GM12878 (cell line): Measurements from ENCODE around the gene CHRNA3. TPM values are rescaled to one million over a fixed set of nuclear protein-coding genes. Genes with fewer than 3 reads are reported as not detected.

Source experiments
- ATAC-seq: fragments of 200-7000 bp; cut with Tn5 transposase; 3 replicates; pipeline ENCODE4 v1.9.1; 2020; ENCODE audit warnings: mild to moderate bottlenecking, moderate library complexity
- BruUV-seq: library from RNA; stranded (reverse); fragments of 400-500 nt; replicated peaks from 2 replicates; lab custom pipeline; 2021; lab: Mats Ljungman, UMichigan
- CTCF ChIA-PET: fragments of 300-600 bp; sonication (Branson Sonifier 250); formaldehyde crosslinking; extraction: SDS; loops from one replicate; lab custom pipeline; 2021; ENCODE audit warnings: inconsistent platforms; lab: Yijun Ruan, JAX
- POLR2A ChIA-PET: fragments of 350-600 bp; formaldehyde crosslinking; extraction: SDS; loops from one replicate; lab custom pipeline; 2021; ENCODE audit warnings: inconsistent platforms; lab: Charles Lee
- RAD21 ChIA-PET: fragments of 300-600 bp; sonication (Branson Sonifier 250); formaldehyde crosslinking; loops from one replicate; lab custom pipeline; 2023; ENCODE audit warnings: antibody characterized with exemption; ENCODE audit not compliant: unreplicated experiment; lab: Charles Lee
- SMC1A ChIA-PET: fragments of 300-600 bp; sonication (Branson Sonifier 250); formaldehyde crosslinking; loops from one replicate; lab custom pipeline; 2023; ENCODE audit not compliant: unreplicated experiment, uncharacterized antibody; lab: Charles Lee
- DNase-seq: peaks from one replicate; pipeline ENCODE4 v3.0.0-alpha.2; 2011; ENCODE audit warnings: low read depth, low spot score
- FAIRE-seq: peaks from 3 replicates; lab custom pipeline; 2011; peaks lifted over from hg19 to GRCh38; lab: Jason Lieb, UNC
- H2AFZ ChIP-seq: 2 replicates; pipeline ENCODE4 v1.6.0; 2011; ENCODE audit warnings: low read depth, low read length, control low read depth; ENCODE audit not compliant: control insufficient read depth
- H3K27ac ChIP-seq: 2 replicates; pipeline ENCODE4 v1.5.1; 2011; ENCODE audit warnings: control low read depth; ENCODE audit not compliant: control insufficient read depth, insufficient read depth
- H3K27me3 ChIP-seq, 2 experiments: replicated peaks in 1 of 2; 2 replicates each; pipeline versions ENCODE4 v1.6.0 to v1.6.1; 2011; ENCODE audit warnings: low read length in 1 of 2; ENCODE audit not compliant: control insufficient read depth in 2 of 2, insufficient read depth in 2 of 2
- H3K36me3 ChIP-seq, 2 experiments: 2 replicates each; pipeline ENCODE4 v1.5.1; 2011; ENCODE audit warnings: low read length in 1 of 2; ENCODE audit not compliant: control insufficient read depth in 2 of 2, insufficient read depth in 2 of 2
- H3K4me1 ChIP-seq: 2 replicates; pipeline ENCODE4 v1.6.1; 2011; ENCODE audit warnings: mild to moderate bottlenecking, low read length, moderate library complexity, mixed read lengths; ENCODE audit not compliant: control insufficient read depth, insufficient read depth
- H3K4me2 ChIP-seq: 2 replicates; pipeline ENCODE4 v1.6.0; 2011; ENCODE audit warnings: control low read depth; ENCODE audit not compliant: control insufficient read depth, insufficient read depth
- H3K4me3 ChIP-seq: fragments of 200-600 bp; sonication (generic); 2 replicates; pipeline ENCODE4 v1.5.1; 2016
- H3K79me2 ChIP-seq: 2 replicates; pipeline ENCODE4 v1.6.0; 2011; ENCODE audit warnings: low read length; ENCODE audit not compliant: control insufficient read depth, insufficient read depth
- H3K9ac ChIP-seq: 2 replicates; pipeline ENCODE4 v1.8.0; 2011; ENCODE audit warnings: low read length, control low read depth, mixed read lengths; ENCODE audit not compliant: control insufficient read depth, insufficient read depth
- H3K9me3 ChIP-seq: replicated peaks from 3 replicates; pipeline ENCODE4 v1.5.1; 2011; ENCODE audit warnings: mild to moderate bottlenecking, low read length; ENCODE audit not compliant: control insufficient read depth, insufficient read depth
- H4K20me1 ChIP-seq: 2 replicates; pipeline ENCODE4 v1.6.0; 2011; ENCODE audit not compliant: control insufficient read depth, insufficient read depth
- GATAD2B ChIP-seq: fragments of 450-650 bp; conservative IDR thresholded peaks from 2 replicates; pipeline ENCODE4 v1.6.1; 2017; ENCODE audit warnings: low read depth, mild to moderate bottlenecking, moderate library complexity
- MEF2B ChIP-seq: fragments of 450-650 bp; IDR thresholded peaks from 2 replicates; pipeline ENCODE4 v1.6.1; 2018; ENCODE audit warnings: mild to moderate bottlenecking, moderate library complexity; ENCODE audit not compliant: partially characterized antibody, poor library complexity, severe bottlenecking
- NFXL1 ChIP-seq: fragments of 450-650 bp; IDR thresholded peaks from 2 replicates; pipeline ENCODE4 v1.6.1; 2017; ENCODE audit warnings: antibody characterized with exemption, mild to moderate bottlenecking, borderline replicate concordance
- NFYB ChIP-seq: IDR thresholded peaks from 2 replicates; pipeline ENCODE4 v1.6.1; 2011; ENCODE audit warnings: low read depth, mild to moderate bottlenecking, low read length, improper control_type of control experiment, moderate library complexity; ENCODE audit not compliant: insufficient read depth
- NR2C1 ChIP-seq: fragments of 450-650 bp; IDR thresholded peaks from 2 replicates; pipeline ENCODE4 v1.6.1; 2017; ENCODE audit warnings: antibody characterized with exemption, mild to moderate bottlenecking, moderate library complexity
- POLR2A ChIP-seq: IDR thresholded peaks from 2 replicates; pipeline ENCODE4 v1.6.1; 2011; ENCODE audit warnings: low read depth, mild to moderate bottlenecking, low read length
- POLR2AphosphoS5 ChIP-seq: IDR thresholded peaks from 2 replicates; pipeline ENCODE4 v1.6.1; 2011; ENCODE audit warnings: mild to moderate bottlenecking, low read length, inconsistent platforms
- RCOR1 ChIP-seq: conservative IDR thresholded peaks from 2 replicates; pipeline ENCODE4 v1.6.1; 2012; ENCODE audit warnings: low read depth, low read length, improper control_type of control experiment
- RUNX3 ChIP-seq: IDR thresholded peaks from 2 replicates; pipeline ENCODE4 v1.6.1; 2012; ENCODE audit warnings: low read length, inconsistent platforms
- SMC3 ChIP-seq: IDR thresholded peaks from 2 replicates; pipeline ENCODE4 v1.6.1; 2011; ENCODE audit warnings: low read length, improper control_type of control experiment, borderline replicate concordance
- SUPT20H ChIP-seq: IDR thresholded peaks from 2 replicates; pipeline ENCODE4 v1.6.1; 2011; ENCODE audit warnings: low read depth, mild to moderate bottlenecking, low read length, moderate library complexity, borderline replicate concordance; ENCODE audit not compliant: control insufficient read depth
- TAF1 ChIP-seq: IDR thresholded peaks from 2 replicates; pipeline ENCODE4 v1.6.1; 2011; ENCODE audit warnings: mild to moderate bottlenecking, low read depth, low read length, borderline replicate concordance
- WRNIP1 ChIP-seq: IDR thresholded peaks from 2 replicates; pipeline ENCODE4 v1.6.1; 2011; ENCODE audit warnings: low read depth, low read length, improper control_type of control experiment, borderline replicate concordance
- ZSCAN29 ChIP-seq: fragments of 450-650 bp; IDR thresholded peaks from 2 replicates; pipeline ENCODE4 v1.6.1; 2017; ENCODE audit warnings: mild to moderate bottlenecking, moderate library complexity
- WGBS: methylation state at CpG from one replicate; pipeline ENCODE4 v1.1.6; 2016; ENCODE audit warnings: low lambda C conversion rate; ENCODE audit not compliant: insufficient replicate concordance, insufficient coverage; ENCODE audit errors: missing lambda C conversion rate; 5-methylcytosine and 5-hydroxymethylcytosine counted together
- in situ Hi-C: fragments of 300-500 bp; cut with MboI; formaldehyde crosslinking; loops from 9 replicates; pipeline ENCODE4 v1.14.3; 2018; ENCODE audit warnings: mixed read lengths
- intact Hi-C: fragments of 100-400 bp; cut with micrococcal nuclease; formaldehyde crosslinking; loops from one replicate; pipeline ENCODE4 v1.14.2; 2022; ENCODE audit not compliant: unreplicated experiment
- polyA plus RNA-seq, 11 experiments: library from polyadenylated mRNA; depleted of rRNA in 4 of 11; unstranded in 6 of 11; stranded (reverse) in 5 of 11; fragments of >200 nt; fragmentation: Nextera tagmentation in 4 of 11; fragmentation: Illumina TruSeq in 1 of 11; extraction: Ambion mirVana in 4 of 11; extraction: Trizol in 1 of 11; gene quantifications; 1 replicate in 1 of 11; 2 replicates in 10 of 11; pipeline versions ENCODE4 v1.2.1 to v1.2.3, GENCODE V29; 2011 to 2016; ENCODE audit warnings: inconsistent platforms in 2 of 11, missing spikeins in 2 of 11, low read depth in 1 of 11
- total RNA-seq, 4 experiments: library from RNA; depleted of rRNA in 3 of 4; stranded (reverse); fragments of >200 nt in 3 of 4; fragmentation: Illumina TruSeq in 1 of 4; extraction: Trizol in 1 of 4; gene quantifications; 2 replicates each; pipeline versions ENCODE4 v1.2.1 to v1.2.3, GENCODE V29; 2013 to 2021
- TF ChIP-seq, protein P1 (sequence below), 3 experiments: IDR thresholded peaks in 2 of 3; conservative IDR thresholded peaks in 1 of 3; 2 replicates each; pipeline ENCODE4 v1.5.1; 2011; ENCODE audit warnings: low read depth in 3 of 3, low read length in 3 of 3, mild to moderate bottlenecking in 3 of 3, control low read depth in 2 of 3, moderate library complexity in 2 of 3, inconsistent platforms in 1 of 3, mixed read lengths in 1 of 3; ENCODE audit not compliant: control insufficient read depth in 2 of 3, insufficient read depth in 1 of 3; ENCODE audit errors: extremely low read depth in 1 of 3

Gene CHRNA3
- total and polyA plus RNA-seq, 10 of the 15 experiments (the other 5 are each of a cell fraction or from before 2014, with no cell fraction given) = 0.06 to 0.19 (median 0.09) TPM; not detected in 7

- WGBS = 0% methylated on average over 3 of the region's 3 CpGs
- SMC1A ChIA-PET = no interaction called here
Observed at GRCh38 chr15:78651007-78651406, 30.2 kb upstream of the CHRNA3 start.

More at GRCh38 chr15:78651007-78651406, 30.2 kb upstream of the CHRNA3 start:
- Histone ChIP-seq H3K9me3 (no peaks in the 10 kb centered on the region), H3K27ac (no peak overlapping the region), H3K4me1 (no peaks in the 10 kb centered on the region), H3K79me2 (no peaks in the 10 kb centered on the region), H3K27me3 (no peaks in the 10 kb centered on the region; a peak in 2 of 4 replicates), H3K4me3 (no peak overlapping the region), H2AFZ (no peak overlapping the region), H3K9ac (no peak overlapping the region), H4K20me1 (no peaks in the 10 kb centered on the region), H3K4me2 (no peak overlapping the region), H3K36me3 (no peaks in the 10 kb centered on the region)
- ChIA-PET POLR2A (no interaction called here), RAD21 (no interaction called here), CTCF (interaction anchor here (1.0 kb wide), 1 partner anchor 32 kb away, joined by 3 read pairs; no protein-coding TSS in a partner anchor)
- DNase-seq = no peak
- TF ChIP-seq GATAD2B (no peak), SMC3 (no peak), ZSCAN29 (no peak), NFYB (no peak), SUPT20H (no peak), POLR2A (no peak), TAF1 (no peak), MEF2B (no peak), RUNX3 (no peak), NFXL1 (no peak), RCOR1 (no peak), WRNIP1 (no peak), NR2C1 (no peak), POLR2AphosphoS5 (no peak)
- TF ChIP-seq, protein P1, sequence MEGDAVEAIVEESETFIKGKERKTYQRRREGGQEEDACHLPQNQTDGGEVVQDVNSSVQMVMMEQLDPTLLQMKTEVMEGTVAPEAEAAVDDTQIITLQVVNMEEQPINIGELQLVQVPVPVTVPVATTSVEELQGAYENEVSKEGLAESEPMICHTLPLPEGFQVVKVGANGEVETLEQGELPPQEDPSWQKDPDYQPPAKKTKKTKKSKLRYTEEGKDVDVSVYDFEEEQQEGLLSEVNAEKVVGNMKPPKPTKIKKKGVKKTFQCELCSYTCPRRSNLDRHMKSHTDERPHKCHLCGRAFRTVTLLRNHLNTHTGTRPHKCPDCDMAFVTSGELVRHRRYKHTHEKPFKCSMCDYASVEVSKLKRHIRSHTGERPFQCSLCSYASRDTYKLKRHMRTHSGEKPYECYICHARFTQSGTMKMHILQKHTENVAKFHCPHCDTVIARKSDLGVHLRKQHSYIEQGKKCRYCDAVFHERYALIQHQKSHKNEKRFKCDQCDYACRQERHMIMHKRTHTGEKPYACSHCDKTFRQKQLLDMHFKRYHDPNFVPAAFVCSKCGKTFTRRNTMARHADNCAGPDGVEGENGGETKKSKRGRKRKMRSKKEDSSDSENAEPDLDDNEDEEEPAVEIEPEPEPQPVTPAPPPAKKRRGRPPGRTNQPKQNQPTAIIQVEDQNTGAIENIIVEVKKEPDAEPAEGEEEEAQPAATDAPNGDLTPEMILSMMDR (IDR thresholded peaks at IDR 0.05 in 2 of 3, conservative IDR thresholded peaks at IDR 0.05 in 1 of 3; ENCODE audit: control insufficient read depth in 2 of 3, extremely low read depth in 1 of 3, insufficient read depth in 1 of 3, low read depth in 3 of 3, low read length in 3 of 3) = no peak
- FAIRE-seq = no peak
- BruUV-seq = no TSS peak
- intact Hi-C loops = no loop called here
- in situ Hi-C loops = loop anchor here (5.0 kb wide), 1 partner anchor 49 kb away; no protein-coding TSS in a partner anchor
- ATAC-seq = no peak
